Right ventricle myocardium inferior (tissue), 1 donor: ENCODE results near the gene SLC30A2. TPM values are rescaled to one million over a fixed set of nuclear protein-coding genes. Genes with fewer than 3 reads are reported as not detected.

Experiments used
- ATAC-seq: fragments of 200-7000 bp; cut with Tn5 transposase; one replicate; pipeline ENCODE4 v1.9.1; 2020; ENCODE audit warnings: mild to moderate bottlenecking, moderate library complexity
- DNase-seq: peaks from one replicate; pipeline ENCODE4 v3.0.0; 2021; ENCODE audit errors: missing footprints
- intact Hi-C: fragments of 100-400 bp; cut with DNase I; formaldehyde crosslinking; loops from one replicate; pipeline ENCODE4 v1.11.0; 2022
- total RNA-seq: library from RNA; stranded (reverse); fragmentation: NEBNext Ultra II Directional; extraction: Animal tissue kit (Norgen Biotek cat#: 25700); gene quantifications from one replicate; pipeline ENCODE4 v1.2.1, GENCODE V29; 2021
- donor health status: DM: no; HTN: yes; CAD: no; lungs with severe emphysema.

The SLC30A2 gene
- total RNA-seq, 1 donor from 2014 or later, result 4.0 TPM

DNA sequence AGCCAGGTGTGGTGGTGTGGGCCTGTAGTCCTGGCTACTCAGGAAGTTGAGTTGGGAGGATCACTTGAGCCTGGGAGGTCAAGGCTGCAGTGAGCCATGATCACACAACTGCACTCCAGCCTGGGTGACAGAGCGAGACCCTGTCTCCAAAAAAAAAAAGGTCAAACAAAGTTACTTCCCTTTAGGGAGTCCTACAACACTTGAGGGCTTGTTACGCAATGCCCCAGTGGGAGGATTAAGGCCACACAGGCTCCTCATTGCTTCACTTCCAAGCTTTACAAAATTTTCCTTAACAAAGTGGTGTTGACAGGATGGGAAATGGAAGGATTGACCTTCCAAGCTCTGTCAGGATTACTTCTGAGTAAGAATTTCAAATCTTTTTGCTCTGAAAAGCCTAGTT, 30.6 kb downstream of the SLC30A2 start:
- ATAC-seq (peak; percentile 51), DNase-seq (no peak)
- intact Hi-C loops, result no loop called here

DNA sequence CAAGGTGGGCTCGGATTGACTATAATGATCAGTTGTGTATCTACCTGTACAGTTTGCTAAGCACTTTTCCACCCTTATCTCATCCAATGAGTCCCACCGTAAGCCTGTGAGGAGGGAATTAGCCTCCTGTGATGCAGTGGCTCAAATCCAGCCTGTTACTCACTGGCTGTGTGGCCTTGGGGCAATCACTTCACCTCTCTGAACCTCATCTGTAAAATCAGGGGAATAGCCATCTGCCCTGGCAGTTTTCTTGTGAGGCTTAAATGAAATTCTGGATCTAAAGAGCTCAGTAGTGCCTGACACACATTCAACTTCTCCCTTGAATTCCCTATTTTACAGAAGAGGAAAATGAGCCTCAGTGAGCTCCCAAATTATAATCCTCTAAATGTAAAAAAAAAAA, 31.7 kb downstream of the SLC30A2 start:
- intact Hi-C loops, result no loop called here
- ATAC-seq, result no peak

GRCh38 chr1:26012864-26013263, 33.1 kb downstream of the SLC30A2 start:
- DNase-seq, result no peak
- no peak for ATAC-seq
- intact Hi-C loops, result no loop called here

More for the DNA sequence above, 31.7 kb downstream of the SLC30A2 start:
- no peak for DNase-seq

DNA sequence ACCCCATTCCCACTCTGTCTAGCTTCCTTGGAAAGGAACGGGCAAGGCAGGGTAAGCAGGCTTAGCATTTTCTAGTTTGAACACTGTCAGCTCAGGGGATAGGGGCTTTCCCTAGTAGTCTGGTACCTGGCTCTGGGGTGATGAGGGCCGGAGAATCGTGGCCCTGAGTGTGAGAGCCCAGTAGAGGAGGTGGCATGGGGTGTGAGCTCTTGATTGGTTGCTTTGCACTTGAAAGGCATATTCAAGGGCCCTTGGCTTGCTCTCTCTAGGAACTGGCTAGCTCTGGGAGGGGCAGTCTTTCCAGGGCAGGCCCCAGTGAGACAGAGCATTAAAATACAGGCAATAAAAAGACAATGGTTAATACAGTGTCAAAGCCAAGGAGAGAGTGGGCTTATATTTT, 35.1 kb downstream of the SLC30A2 start:
- intact Hi-C loops, result no loop called here
- no peak for DNase-seq
- no peak for ATAC-seq

- ATAC-seq (no peak), DNase-seq (no peak)
- intact Hi-C loops, result no loop called here
Observed at GRCh38 chr1:26009796-26010447, 36.0 kb downstream of the SLC30A2 start.

- DNase-seq, result no peak
- ATAC-seq, result no peak
- intact Hi-C loops, result no loop called here
Observed at GRCh38 chr1:26006710-26007109, 39.2 kb downstream of the SLC30A2 start.

- ATAC-seq (no peak), DNase-seq (no peak)
- intact Hi-C loops, result no loop called here
Observed at GRCh38 chr1:26005434-26006105, 40.3 kb downstream of the SLC30A2 start.

DNA sequence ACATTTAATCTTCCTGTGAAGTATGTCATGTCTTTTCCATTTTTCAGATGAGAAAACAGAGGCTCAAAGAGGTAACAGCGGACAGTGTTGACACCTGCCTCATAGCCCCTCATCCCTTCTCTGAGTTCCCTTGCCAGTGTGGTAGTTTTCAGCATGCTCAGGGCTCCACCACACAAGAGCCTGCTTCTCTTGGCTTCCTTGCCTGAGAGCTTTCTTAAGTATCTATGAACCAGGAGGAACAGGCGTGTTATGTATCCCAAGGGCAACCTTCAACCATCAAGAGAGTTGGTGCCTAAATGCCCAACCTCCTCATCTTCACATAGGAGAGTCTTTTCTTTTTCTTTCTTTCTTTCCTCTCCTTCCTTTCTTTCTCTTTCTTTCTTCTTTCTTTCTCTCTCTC, 42.2 kb downstream of the SLC30A2 start:
- DNase-seq (no peak), ATAC-seq (no peak)
- intact Hi-C loops, result no loop called here

DNA sequence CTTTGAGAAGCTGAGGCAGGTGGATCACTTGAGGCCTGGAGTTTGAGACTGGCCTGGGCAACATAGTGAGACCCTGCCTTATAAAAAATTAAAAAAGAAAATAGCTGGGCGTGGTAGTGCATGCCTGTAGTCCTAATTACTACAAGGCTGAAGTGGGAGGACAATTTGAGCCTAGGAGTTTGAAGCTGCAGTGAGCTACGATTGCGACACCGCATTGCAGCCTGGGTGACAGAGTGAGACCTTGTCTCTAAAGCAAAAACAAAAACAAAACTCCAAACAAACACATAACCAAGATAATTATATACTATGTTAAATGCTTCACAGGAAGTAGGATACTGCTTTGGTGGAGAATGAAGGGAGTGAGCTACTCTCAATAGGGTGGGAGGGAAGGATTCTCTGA, 42.7 kb downstream of the SLC30A2 start:
- intact Hi-C loops, result no loop called here
- ATAC-seq (no peak), DNase-seq (no peak)

DNA sequence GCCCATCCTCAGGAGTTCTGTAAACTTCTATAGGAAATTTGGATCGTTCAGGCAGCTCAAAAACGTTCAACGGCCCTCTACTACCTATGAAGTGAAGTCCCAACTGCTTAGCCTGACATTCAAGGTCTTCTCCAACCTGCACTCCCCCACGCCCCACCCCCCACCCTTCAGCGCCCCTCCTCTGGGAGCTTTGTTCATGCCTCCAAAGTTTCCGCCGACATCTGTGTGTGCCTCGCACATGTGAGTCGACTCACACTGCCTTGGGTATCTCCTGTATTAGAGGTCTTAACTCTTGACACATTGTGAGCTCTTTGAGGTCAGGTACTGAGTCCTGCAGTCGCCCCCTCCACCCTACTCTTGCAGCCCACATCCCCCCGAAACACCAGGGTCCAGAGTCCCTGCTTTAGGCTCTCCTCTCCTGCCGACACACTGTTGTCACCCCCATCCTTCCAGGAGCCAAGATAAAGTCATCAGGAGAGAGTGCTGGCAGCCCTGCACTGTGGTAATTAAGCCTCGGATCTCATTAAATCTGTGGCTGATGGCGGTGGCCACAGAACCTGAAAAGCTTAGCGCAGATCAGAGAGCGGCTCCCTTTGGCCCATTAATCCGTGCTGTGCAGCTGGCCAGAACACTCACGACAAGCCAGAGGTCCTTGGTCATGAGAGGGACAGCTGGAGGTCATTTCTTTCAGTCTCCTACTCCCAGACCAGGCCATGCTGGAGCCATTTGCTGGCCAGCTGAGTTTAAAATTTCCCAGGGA, 46.7 kb downstream of the SLC30A2 start:
- intact Hi-C loops, result loop anchor here (5.0 kb wide), 2 partner anchors 157 to 177 kb away; no protein-coding TSS in a partner anchor
- ATAC-seq (no peak), DNase-seq (no peak)

- ATAC-seq, result peak; percentile 100
- intact Hi-C loops, result loop anchor here (1.0 to 5.0 kb wide), 3 partner anchors 103 to 176 kb away; no protein-coding TSS in a partner anchor
- peak; percentile 99 for DNase-seq
Observed at GRCh38 chr1:25997828-25998761, 47.8 kb downstream of the SLC30A2 start, which contains the start of gene PAFAH2. Gene PAFAH2 (minus strand): TSS chr1:25998063. CDS start chr1:25990816, 7,247 bp downstream.

DNA sequence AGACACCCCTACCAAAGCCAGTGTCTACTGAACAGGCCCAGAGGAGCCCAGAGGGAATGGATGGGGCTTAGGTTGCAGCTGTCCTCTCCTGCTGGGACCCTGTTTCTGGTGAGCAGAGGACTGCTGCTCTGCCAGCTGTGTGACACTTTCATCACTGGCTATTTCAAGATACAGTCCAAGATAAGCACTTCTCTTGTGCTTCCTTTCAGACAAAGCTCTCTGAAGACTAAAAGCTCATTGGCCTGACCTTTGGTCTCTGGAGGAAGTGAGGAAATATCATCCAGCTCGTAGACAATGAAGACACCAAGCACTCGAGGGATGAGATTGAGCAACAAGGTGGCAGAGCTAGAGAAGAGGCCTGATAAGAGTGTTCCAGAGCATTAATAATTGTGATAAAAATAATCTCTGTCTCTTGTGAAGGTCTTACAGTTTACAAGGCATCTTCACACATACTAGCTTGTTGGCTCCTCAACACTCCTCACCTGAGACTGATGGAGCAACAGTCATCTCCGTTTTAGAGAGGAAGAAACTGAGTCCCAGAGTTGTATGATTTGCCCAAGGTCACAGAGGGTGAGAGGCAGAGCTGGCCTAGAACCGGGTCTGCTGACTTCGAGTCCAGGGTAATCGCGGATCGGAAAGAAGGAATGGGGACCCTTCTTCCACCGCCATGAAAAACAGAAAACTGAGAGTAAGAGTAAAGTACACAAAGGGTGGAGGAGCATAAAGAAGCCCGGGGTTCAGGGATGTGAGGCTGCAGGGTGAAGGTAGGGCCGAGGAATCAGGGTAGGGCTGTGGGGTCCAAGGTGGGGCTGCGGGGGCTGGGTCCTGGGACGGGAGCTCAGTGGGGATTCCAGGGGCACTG, 48.7 kb downstream of the SLC30A2 start:
- ATAC-seq (peak; percentile 11), DNase-seq (no peak)
- intact Hi-C loops, result loop anchor here (5.0 kb wide), 2 partner anchors 155 to 175 kb away; no protein-coding TSS in a partner anchor

DNA sequence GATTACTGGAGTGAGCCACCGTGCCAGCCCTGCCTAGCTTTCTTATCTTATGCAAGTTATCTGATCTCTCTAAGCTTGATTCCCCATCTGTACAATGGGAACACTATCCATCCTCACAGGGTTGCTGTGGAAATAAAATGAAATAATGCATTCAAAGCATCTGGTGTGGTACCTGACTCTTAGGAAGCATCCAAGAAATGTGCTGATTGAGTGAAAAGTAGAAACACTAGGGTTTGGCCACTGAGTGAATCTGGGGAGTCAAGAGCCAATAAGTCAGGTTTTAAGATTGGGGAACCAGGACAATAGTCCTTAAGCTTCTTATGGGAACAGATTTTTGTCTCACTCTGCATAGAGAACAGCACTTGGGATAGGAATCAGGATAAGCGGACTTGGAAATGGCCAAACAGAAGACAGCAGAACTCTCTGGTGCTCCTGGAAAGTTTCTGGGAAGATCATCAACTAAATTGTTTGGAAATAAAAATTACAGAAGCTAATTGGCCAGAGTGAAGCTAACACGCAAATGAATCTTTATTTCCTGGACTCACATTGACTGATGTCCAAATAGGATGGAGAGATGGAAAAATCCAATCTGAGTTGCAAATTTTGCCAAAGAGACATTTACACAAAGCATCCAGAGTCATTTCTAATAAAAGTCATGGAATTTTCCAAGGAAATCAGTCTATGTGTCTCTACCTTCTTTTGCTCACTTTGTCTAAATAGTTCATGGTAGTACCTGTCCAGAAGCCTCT, 51.3 kb downstream of the SLC30A2 start:
- DNase-seq, result no peak
- no peak for ATAC-seq
- intact Hi-C loops, result loop anchor here (5.0 kb wide), 2 partner anchors 152 to 172 kb away; no protein-coding TSS in a partner anchor

- ATAC-seq (no peak), DNase-seq (no peak)
- intact Hi-C loops, result no loop called here
Observed at GRCh38 chr1:25993197-25993951, 52.5 kb downstream of the SLC30A2 start.

GRCh38 chr1:25992689-25993171, 53.2 kb downstream of the SLC30A2 start:
- intact Hi-C loops, result no loop called here
- DNase-seq (no peak), ATAC-seq (no peak)
